ENCODE data around the gene VEGFB.
A peak's percentile ranks its signal among the peaks of the same experiment; 100 is the strongest.

VEGFB gene

DNA sequence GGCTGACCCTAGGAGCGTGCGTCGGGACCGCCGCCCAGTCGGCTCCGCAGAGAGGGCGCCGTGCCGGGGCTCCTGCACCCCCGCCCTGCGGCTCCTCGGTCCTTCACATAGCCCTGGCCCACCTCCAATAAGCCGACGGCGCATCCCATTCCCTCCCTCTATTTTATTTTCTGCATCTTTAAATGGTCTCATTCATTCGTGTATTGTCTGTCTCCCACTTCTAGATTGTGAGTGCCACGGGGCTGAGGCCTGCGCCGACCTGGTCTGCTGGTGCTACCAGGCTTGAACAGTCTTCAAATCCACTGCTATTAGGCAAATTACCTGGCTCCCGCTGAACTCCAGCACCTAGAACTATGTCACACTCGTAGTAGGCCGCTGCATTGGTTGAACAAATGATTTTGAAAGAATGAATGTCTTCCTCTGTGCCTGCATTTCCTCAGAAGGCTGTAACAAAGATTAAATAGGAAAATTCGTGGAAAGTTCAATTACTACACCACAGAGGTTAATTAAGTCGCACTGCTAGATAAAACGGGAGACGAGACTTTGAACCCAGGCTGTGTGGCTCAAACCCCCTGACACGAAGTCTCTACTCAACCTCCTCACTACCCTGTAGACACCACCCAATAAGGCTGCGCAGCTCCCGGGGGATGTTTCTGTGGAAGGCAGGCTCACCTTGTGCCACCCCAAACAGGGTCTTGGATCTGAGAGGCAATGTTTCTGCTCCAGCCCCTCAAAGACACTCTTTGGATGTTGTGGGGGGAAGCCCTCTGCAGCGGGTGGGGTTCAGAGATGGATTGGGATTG, 13.5 kb downstream of the VEGFB start:
- no peak for DNase-seq (ENCODE audit: low read depth)

GRCh38 chr11:64248578-64248977, 14.2 kb downstream of the VEGFB start:
- no peak for DNase-seq (ENCODE audit: low read depth)

DNA sequence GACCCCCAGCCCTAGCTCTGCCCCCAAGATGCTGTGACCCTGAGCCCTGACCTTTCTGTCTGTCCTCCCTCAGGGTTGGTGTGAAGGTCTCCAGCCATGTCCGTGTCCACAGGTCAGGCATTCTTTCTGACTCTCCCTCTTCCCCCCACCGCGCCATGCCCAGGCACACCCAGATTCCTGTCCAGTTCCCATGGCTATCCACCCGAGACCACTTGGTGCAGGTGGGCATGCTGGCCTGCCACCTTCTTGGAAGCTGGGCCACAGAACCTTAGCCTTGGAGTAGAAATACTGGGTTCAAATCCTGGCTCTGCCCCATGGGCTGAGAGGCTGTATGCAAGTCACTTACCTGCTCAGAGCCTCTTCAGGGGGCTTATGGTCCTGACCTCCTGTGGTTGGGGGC, 14.7 kb downstream of the VEGFB start:
- DNase-seq (ENCODE audit: low read depth), result no peak

GRCh38 chr11:64249563-64250414, 15.4 kb downstream of the VEGFB start:
- DNase-seq (ENCODE audit: low read depth), result no peak

DNA sequence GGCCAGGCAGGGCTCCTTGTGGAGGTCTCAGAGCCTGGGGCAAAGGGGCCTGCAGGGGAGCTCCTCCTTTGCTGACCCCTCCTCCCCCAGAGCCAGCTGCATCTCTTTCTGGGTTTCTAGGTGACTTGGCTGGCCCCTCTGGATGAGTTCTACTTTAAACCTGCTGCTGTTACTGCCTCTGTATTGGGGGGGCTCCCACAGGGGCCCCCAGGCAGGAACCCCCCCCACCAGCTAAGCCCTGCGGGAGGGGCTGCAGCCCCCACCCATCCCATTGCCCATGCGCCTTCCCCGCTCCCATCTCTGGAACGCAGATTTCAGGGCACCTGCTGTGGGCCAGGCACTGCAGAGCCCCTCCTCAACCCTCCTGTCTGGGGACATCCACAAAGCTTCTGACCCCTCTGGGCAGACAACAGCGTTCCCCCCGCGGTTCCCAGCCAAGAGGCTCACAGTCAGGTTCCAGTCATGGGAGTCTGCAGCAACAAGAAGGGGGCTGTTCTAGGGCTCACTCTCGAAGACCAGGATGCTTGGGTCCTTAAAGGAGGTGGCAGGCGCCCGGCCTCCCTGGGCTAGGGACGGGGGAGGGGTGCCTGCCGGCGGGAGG, 16.1 kb downstream of the VEGFB start:
- no peak for DNase-seq (ENCODE audit: low read depth)

DNA sequence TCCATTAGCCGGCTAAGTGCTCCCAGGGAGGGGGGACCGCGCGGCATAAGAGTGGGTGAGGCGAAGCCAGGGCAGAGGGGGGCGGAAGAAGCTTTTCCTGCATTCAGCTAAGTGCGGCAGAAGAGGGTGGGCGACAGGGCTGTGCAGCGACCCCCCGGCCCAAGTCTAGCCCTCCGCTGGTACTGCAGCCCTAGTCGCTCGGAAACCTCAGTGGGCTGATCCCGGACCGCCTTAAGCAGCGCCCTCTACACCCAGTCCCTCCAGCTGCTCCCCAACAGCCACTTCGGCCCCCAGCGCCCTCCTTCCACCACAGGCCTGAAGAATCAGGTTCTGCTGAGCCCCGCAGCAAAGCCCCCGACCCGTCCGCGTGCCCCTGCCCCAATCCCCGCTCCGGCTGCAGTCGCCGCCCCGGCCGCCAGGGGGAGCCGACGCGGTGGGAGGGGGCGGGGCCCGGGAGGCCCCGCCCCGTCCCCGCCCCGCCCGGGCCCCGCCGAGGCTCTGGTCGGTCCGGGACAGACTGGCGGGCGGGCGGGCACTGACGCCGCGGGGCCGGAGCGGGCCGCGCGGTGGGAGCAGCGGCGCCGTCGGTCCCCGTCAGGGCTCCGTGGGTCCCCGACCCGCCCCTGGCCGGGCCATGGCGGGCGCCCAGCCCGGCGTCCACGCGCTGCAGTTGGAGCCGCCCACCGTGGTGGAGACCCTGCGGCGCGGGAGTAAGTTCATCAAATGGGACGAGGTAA, 16.8 kb downstream of the VEGFB start, which contains the start of gene PLCB3:
TSS of gene PLCB3 (plus strand) at position 515 of the 737 bp plus-strand sequence. CDS start at position 635, 120 bp downstream.
- peak; percentile 59 for DNase-seq (ENCODE audit: low read depth)

DNA sequence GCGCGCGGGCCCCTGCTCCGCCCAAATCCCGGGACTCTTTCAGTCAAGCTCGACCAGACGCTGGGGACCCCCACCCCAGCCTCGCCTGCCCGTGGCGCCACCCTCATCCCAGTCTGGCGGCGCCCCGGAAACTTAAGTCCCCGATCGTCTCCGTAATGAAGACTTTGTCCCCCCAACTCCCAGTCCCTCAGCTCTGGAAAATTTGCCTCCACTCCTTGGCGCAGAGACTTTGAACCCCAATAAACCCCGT, 17.3 kb downstream of the VEGFB start:
- DNase-seq (ENCODE audit: low read depth), result no peak

- peak; percentile 65 for DNase-seq (ENCODE audit: low read depth)
Measured at GRCh38 chr11:64252003-64252872, 17.9 kb downstream of the VEGFB start.

DNA sequence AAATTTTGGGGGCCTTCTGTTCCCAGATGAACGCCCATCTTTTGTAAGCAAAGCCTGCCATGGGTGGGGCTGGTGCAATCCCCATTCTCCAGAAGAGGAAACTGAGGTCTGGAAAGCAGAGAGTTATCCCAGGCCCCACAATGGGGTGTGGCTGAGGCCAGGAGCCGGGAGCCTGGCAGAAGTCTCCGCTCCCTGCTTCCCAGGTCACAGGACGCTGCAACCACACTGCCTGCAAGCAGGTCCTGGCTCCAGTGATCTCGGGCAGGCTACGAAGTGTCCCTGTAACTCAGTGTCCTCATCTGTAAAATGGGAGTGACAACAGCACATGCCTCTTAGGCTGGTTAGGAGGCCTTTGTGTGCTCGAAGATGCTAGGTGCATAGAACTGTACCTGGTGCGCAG, 18.7 kb downstream of the VEGFB start:
- DNase-seq (ENCODE audit: low read depth), result no peak

DNA sequence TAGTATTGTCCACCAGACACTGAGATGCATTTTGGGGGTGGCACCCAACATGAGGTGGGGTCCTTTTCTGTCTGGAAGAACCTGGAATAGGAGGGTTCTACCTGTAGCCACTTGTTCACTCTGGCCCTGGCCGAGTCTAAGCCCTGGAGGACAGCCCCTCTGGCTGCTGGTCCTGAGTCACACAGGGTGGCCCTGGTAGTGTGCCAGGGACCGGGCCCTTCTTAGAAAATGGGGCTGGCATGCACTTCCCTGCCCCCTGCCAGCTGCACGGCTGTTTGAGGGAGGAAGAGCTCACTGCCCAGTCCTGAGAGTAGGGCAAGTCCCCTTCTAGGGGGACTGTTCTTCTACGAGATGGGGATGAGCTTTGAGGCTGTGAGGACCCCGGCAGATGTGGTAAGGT, 19.1 kb downstream of the VEGFB start:
- peak; percentile 52 for DNase-seq (ENCODE audit: low read depth)

DNA sequence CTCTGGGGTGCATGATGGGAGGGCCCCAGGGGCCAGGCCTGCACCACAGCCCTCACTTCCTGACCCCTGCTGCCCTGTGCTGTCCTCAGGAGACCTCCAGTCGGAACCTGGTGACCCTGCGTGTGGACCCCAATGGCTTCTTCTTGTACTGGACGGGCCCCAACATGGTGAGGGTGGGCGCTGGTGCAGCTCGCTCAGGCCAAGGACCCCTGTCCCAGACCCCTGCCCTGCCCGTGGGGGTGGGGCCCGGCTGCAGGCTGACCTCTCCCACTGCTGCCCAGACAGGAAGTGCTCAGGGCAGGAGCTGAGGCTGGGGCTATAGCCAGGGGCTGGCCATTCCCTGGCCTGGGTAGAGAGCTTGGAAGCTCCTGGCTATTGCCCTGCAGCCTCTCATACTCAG, 19.9 kb downstream of the VEGFB start:
- DNase-seq (ENCODE audit: low read depth), result no peak

DNA sequence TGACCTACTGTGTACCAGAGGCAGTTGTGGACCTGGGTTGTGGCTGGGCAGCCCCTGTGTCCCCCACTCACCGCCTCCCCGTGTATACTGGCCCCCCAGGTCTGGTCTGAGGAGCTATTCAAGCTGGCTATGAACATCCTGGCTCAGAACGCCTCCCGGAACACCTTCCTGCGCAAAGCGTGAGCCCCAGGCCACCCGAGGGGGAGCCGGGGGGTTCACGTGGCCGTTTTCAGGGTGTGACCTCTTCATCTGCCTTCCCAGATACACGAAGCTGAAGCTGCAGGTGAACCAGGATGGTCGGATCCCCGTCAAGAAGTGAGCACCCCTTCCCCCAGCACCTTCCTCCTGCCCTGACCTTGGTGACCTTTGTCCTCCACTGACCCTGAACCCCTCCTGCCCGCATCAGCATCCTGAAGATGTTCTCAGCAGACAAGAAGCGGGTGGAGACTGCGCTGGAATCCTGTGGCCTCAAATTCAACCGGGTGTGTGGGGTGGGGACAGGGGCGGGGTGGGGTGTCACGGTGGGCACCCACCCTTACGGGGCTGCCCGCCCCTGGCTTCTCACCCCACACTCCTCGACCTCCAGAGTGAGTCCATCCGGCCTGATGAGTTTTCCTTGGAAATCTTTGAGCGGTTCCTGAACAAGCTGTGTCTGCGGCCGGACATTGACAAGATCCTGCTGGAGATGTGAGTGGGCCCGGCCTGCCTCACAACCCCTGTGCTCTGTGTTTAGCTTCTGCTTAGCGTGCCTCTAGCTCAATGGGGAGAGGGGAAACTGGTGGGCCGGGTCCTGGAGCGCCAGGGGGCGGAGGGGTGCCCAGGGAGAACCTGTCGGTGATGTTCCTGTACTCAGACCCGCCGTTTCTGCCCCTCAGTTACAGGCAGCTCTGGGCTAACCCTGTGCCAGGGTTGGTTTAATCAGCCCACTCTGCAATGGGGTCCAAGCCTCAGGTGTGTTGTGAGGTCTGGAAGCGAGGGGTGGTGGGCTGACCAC, 21.0 kb downstream of the VEGFB start:
- no peak for DNase-seq (ENCODE audit: low read depth)

DNA sequence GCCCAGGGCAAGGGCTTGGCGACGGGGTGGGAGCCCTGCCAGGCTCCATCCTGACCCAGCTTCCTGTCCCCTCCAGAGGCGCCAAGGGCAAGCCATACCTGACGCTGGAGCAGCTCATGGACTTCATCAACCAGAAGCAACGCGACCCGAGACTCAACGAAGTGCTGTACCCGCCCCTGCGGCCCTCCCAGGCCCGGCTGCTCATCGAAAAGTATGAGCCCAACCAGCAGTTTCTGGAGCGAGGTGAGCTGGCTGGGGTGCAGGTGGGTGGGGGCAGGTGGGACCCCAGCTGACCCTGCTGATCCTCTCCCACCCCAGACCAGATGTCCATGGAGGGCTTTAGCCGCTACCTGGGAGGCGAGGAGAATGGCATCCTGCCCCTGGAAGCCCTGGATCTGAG, 21.9 kb downstream of the VEGFB start:
- no peak for DNase-seq (ENCODE audit: low read depth)

GRCh38 chr11:64258356-64258755, 24.0 kb downstream of the VEGFB start:
- DNase-seq (ENCODE audit: low read depth), result no peak

- no peak for DNase-seq (ENCODE audit: low read depth)
Measured at GRCh38 chr11:64258946-64259532, 24.7 kb downstream of the VEGFB start.

- DNase-seq (ENCODE audit: low read depth), result no peak
Measured at GRCh38 chr11:64259533-64260067, 25.2 kb downstream of the VEGFB start.

GRCh38 chr11:64260147-64260708, 25.8 kb downstream of the VEGFB start:
- DNase-seq (ENCODE audit: low read depth), result no peak

DNA sequence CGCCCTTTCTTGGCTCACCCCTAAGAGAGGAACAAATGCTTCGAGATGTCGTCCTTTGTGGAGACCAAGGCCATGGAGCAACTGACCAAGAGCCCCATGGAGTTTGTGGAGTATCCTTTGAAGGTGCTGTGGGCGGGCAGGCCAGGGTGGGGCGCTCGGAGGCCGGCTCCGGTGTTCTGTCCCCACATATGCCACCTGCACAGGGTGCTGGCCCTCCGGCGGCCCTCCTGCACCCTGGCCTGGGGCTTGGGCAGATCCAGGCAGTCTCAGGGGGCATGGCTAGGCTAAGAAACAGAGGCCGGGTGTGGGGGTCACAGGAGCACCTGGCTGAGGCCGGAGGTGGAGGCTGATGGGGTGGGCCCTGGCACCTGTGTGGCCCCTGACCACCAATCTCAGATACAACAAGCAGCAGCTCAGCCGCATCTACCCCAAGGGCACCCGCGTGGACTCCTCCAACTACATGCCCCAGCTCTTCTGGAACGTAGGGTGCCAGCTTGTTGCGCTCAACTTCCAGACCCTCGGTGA, 27.2 kb downstream of the VEGFB start:
- DNase-seq (ENCODE audit: low read depth), result no peak

Measured in EH (cell line).